ENCODE measurements around the gene EMILIN3. TPM values are rescaled to one million over a fixed set of nuclear protein-coding genes. Genes with fewer than 3 reads are reported as not detected.

The EMILIN3 gene
- 0.10 and 0.12 TPM in 2 replicates for total RNA-seq (2014; rRNA removed; shearing (Covaris generic))

GRCh38 chr20:41366546-41367392 lies at the start of gene EMILIN3:
TSS of gene EMILIN3 (minus strand) at chr20:41366818. CDS start at chr20:41366634, 184 bp downstream.
- no peak for DNase-seq (ENCODE audit: low read depth)

DNA sequence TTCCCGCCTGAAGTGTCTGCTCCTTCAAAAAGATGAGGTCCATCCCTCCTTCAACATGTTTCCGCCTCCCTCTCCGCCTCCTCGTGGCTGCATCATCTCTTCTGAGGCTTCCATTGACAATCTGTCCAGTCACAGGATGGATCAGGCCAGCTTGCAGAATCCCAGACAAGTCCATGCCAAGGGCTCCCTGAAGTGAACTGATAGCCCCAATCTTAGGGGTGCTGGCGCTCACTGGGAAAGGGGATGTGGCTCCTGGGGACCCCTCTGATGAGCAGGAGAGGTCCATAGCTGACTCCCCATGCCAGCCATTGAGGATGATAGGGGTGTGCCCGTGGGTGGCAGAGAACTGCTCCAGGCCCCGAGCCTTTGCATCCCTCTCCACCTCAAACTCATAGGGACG lies 48.6 kb upstream of the EMILIN3 start:
- no peak for DNase-seq (ENCODE audit: low read depth)

DNA sequence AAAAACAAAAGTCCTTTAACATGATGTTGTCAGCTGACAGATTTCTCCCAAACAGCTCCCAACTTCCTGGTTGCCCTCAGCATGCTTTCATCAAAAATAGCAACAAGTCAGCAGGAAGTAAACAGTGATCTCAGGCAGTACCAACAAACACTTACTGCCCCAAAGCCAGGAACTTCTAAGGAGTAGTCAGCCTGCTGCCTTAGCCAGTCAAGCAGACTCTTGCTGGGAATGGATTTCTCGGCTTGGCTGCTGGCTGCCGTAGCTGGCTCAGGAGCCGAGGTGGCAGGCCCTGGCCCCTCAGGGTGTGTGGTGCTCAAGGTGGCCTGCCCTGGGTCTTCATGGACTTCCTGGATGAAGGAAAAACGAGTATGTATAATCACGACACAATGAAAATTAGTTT lies 46.6 kb upstream of the EMILIN3 start:
- DNase-seq (ENCODE audit: low read depth) = no peak

DNA sequence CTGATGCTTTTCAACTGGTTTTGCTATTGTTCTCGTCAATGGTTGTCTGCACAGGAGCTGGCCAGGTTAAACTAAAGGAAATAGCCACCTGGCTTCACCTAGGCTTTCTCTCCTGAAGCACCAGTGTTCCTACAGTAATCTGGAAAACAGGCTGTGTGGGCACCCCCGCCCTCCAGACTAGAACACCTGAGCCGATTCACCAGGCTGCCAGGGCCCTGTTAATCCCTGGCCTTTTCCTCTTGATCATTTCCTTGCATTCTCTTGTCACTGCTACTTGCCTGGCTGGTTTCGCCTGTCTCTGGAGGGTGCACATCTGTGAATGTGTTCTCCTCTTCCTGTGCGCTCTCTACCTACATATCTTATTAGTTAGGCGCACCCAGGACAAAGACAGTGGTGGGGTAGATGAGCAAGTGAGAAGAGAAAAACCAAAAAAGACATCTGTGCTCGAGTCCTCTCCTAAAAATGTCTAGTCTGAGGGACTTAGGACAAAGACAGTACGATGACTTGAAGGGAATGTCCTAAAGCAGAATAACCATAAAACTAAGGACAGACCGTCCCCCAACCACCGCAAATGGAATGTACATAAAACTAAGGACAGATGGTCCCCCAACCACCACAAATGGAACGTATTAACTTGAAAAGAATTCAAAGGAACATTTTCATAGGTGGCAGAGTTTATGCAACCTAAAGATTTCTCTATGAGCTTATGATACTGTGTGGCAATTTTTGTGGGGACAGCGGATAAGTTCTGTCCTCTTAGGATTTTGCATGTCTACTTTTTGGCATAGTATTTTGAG lies 45.9 kb upstream of the EMILIN3 start:
- no peak for DNase-seq (ENCODE audit: low read depth)

DNA sequence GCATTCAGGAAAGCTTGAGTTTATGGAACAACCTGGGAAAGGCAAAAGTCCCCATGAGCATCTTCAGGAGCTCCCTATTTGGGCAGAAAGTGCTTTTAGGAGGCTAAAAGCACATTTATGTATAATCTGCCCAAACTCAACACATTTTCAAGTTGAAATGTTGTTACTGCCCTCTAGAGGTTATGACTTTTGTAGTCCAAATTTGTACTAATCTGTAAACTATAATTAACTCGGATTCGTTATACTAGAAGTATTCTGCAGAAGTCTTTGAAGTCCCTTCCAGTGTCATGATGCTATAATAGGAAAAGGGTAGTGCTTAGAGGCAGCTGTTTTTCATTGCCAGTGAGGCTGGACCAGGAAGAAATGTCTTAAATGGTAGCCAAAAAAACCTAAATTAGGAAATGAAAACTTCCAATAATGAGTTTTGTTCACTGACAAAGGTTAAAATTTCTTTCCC lies 44.8 kb upstream of the EMILIN3 start:
- peak; percentile 54 for DNase-seq (ENCODE audit: low read depth)

DNA sequence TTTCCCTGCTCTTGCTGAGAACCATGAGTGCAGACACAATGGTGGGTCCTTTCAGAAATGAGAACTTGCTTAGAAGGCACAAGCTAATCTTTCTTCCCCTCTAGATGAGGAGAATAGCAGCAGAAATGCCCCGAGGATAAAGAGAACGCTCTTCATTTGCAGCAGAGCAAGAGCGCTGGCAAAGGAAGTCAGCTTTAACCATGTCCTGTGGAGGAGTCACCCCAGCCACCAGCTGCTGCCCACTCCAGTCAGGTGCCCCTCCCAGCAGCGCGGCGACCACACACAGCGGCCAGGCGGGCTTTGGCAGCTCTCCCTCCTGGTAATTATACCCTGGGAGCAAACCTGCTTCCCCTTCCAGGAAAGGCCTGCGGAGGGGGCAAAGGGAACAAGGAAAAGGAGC lies 42.4 kb upstream of the EMILIN3 start:
- peak; percentile 91 for DNase-seq (ENCODE audit: low read depth)

- peak; percentile 73 for DNase-seq (ENCODE audit: low read depth)
Observed at GRCh38 chr20:41408156-41408794, 41.7 kb upstream of the EMILIN3 start.

GRCh38 chr20:41407607-41408006 lies 41.0 kb upstream of the EMILIN3 start:
- DNase-seq (ENCODE audit: low read depth) = no peak

- no peak for DNase-seq (ENCODE audit: low read depth)
Observed at GRCh38 chr20:41406896-41407444, 40.4 kb upstream of the EMILIN3 start.

GRCh38 chr20:41406353-41406752 lies 39.7 kb upstream of the EMILIN3 start:
- no peak for DNase-seq (ENCODE audit: low read depth)

DNA sequence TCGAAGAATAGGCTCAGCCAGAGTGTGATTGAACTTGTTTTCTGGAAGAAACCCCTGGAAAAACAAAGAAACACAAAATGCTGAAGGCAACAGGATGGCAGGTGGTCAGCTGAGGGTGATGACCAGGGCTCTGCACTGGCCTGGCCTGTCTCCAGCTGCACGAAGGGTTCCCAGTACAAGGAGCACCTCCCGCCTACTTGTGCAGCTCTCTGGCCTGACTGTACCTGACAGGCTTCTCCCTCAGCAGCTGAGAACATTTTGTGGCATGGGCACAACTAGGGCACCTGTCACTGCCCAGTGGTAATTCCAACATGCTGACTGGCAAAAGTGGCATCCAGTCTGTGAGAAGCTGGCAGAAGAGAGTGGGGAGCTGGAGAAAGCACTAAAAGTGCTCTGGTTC lies 38.8 kb upstream of the EMILIN3 start:
- DNase-seq (ENCODE audit: low read depth) = no peak

GRCh38 chr20:41403604-41404003 lies 37.0 kb upstream of the EMILIN3 start:
- no peak for DNase-seq (ENCODE audit: low read depth)

- no peak for DNase-seq (ENCODE audit: low read depth)
Observed at GRCh38 chr20:41398408-41398807, 31.8 kb upstream of the EMILIN3 start.

GRCh38 chr20:41395667-41396664 lies 29.3 kb upstream of the EMILIN3 start:
- peak; percentile 23 for DNase-seq (ENCODE audit: low read depth)

- no peak for DNase-seq (ENCODE audit: low read depth)
Observed at GRCh38 chr20:41394931-41395666, 28.5 kb upstream of the EMILIN3 start.

GRCh38 chr20:41394081-41394480 lies 27.5 kb upstream of the EMILIN3 start:
- no peak for DNase-seq (ENCODE audit: low read depth)

GRCh38 chr20:41393705-41394066 lies 27.1 kb upstream of the EMILIN3 start:
- no peak for DNase-seq (ENCODE audit: low read depth)

DNA sequence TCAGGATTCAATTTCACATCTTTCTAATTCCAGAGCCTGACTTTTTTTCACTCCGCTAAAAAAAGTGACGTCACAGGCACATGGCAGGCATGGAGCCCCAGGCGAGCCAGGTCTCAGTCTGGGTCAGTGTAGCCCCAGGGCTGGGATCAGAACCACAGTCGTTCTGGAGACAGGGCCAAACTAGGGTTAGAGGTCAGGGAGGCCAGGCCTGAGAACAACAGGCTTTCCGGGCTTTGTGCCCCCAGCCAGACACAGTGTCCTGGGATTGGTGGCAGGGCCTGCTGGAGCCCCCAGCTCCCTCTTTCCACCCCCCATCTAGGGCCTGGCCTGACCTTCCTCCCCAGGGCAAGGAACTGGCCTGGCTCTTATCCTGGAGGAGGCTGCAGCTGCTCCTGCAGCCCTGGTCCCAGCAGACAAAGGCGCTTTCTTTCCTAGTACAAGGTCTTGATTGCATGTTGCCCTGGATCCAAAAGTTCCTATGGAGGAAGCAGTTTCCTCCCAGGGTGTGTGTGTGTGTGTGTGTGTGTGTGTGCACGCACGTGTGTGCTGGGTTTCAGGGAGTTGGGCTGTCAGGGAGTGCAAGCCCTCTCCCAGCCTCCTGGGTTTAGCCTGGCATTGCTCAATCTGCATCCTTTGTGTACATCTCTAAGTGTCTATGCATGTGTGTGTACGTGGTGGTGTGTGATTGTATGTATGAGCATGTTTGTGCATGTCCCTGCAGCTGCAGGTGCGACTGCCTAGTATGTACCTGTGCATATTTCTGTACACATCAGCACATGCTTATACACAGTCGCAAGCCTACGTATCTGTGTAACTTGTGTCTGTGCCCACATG lies 26.5 kb upstream of the EMILIN3 start:
- DNase-seq (ENCODE audit: low read depth) = peak; percentile 66

DNA sequence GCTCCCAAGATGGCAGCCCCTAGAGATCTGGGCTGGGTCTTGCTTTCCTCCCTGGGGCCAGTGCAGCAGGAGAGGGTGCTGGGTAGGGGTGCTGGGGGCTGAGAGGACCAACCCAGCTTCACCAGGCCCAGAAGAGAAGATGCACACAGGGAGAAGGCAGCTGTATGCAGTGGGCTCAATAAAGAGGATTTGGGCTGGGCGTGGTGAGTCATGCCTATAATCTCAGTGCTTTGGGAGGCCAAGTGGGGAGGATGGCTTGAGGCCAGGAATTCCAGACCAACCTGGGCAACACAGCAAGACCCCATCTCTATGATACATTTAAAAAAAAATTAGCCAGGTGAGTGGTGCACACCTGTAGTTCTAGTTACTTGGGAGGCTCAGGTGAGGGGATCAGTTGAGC lies 25.7 kb upstream of the EMILIN3 start:
- DNase-seq (ENCODE audit: low read depth) = peak; percentile 29
